Middle frontal gyrus (tissue), 1 donor: ENCODE results near the gene GAPVD1.
A peak's percentile ranks its signal among the peaks of the same experiment; 100 is the strongest.
"Not testable (repeated sequence)": the region's sequence is repeated elsewhere in the genome, so short reads cannot be mapped to it uniquely, and the experiment has no call there.

ENCODE experiments used
- DNase-seq: peaks from one replicate; pipeline ENCODE4 v3.0.0-alpha.2; 2015; ENCODE audit warnings: low spot score; ENCODE audit errors: extremely low spot score

GAPVD1 gene

DNA sequence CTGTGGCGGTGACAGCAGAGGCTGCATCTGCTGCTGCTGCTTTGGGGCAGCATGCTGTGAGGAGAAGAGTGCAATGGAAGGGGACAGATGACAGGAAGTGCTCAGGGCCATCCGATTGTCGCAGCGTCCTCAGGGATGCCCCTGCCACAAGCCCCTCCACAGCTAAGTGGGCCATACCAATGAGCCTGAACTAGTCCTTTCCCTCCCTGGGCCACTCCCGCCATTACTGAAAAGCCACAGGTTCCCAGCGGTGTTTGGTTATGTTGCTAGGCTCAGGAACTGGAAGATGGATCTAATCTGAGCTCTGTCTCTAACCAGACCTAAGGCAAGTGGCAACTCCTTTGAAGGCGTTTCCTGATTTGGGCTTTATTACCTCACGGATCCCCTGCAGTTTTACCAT lies 109.2 kb downstream of the GAPVD1 start:
- no peak for DNase-seq

DNA sequence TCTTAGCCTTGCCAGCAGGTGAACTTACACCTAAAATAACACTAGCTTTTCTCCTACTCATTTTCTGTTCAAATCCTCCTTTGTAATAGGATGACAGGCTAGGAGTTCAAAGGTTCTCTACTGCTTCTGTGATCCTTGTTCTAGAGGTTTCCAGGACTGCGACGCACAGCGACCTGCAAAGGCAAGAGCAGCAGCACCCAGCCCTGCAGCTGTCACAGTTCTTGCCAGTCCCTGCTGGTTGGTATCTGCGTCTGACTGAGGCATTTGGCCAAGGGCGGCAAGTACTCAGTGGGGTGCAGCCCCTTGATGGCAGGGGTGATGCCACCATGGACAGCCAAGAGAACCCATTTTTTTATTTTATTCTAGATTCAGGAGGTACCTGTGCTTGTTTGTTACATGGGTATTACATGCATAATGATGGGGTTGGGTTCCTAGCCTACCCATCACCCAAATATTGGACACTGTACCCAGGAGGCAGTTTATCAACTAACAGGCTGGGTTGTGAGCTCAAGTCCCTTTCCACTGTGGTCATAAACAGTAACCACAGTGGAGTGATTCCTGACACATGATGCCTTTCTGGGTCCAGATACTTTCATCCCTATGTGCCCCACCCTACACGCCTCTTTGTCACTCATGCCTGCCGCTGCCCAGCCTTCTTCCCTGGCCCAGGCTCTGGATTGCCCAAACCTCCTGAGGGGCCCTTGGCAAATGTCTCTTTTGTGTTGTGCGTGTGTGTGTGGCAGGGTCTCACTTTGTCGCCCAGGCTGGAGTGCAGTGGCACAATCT lies 111.0 kb downstream of the GAPVD1 start:
- no peak for DNase-seq

DNA sequence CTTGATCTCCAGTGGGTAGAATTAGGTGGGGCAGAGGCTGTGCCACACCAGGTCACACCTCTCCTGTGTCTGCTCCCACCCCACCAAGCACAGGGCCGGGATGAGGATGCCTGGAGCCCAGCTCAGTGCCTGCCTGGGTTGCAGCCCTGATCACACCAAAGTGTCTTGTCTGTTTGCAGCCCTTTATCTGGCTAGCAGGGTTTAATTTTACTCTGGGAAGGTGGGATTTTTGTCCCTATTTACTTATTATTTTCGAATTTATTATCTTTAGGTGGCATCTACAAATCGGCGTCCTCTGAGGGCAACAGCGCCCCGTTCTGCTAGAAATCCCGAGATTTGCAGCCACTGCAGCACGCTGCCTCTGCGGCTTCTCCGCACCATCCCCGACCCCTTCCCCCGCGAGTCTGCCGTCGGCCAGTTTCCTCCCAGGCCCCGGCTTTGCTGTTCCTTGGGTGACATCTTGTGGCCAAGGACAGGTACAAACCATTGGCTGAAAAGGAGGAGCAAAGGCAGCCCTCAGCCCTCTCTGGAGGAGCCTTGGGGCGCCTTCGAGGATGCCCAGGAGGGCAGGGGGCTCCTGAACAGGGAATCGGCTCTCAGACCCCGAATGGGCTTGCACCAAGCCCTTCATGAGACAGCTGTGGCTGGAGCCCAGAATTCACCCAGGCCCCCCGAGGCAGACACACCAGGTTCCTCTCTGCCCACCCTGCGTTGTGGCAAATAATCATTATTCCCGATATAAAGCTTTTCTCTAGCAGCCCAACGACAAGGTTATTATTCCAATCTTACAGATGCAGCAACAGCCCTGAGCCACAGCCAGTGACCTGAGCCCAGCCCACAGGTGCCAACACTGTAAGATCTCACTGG lies 113.0 kb downstream of the GAPVD1 start:
- DNase-seq, result peak; percentile 45

DNA sequence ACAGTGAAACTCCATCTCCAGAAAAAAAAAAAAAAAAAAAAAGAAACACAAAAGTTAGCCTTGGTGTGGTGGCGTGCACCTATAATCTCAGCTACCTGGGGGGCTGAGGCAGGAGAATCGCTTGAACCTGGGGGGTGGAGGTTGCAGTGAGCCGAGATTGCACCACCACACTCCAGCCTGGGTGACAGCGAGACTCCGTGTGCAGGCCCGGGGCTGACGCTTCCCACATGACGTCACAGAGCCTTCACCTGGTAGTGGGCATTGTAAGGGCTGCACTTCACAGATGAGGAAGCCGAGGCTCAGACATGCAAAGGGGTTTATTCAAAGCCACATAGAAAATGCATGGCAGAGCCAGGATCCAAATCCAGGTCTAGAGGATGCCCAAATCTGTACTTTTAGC lies 114.2 kb downstream of the GAPVD1 start:
- DNase-seq, result no peak

DNA sequence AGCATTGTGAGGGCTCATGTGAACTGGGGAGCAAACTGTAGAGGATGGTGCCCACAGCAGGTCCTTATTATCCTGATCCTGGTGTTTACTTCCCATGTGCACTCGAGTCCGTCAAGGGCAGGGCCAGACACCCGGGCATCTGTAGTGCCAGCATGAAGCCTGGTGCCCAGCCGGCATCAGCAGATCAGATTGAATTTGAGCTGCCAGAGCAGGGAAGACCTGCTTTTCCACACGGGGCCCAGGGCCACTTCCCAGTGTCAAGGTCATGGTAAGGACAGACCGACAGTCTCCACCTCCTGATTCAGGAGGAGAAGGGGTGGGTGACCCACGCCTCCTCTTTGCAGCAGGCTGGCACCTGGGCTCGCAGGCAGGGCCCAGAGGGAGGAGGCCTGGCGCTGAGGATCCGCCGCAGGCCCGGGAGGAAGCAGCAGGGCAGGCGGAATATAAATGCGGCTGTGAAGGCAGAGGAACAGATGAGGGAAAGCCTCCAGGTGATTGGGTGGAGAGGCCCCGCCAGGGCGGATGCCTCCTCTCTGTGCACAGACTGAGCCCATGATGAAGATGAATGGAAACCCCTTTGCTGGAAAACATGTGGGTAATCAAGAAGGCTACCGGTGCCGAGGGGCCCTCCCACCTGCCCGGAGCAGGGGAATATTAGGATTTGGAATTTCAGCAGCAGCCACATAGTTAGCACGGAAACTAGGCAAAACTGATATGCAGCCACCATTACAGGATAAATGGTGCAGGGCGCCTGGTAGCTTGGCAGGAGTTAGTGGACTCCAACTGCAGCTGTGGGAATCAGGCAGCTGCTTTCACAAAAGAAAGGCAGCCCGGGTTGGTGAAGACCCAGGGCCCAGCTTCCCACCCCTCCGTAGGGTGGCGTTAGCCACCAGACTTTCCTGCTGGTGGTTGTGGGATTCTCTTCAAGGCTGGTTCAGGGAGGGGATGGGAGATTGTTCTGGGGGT lies 114.9 kb downstream of the GAPVD1 start:
- no peak for DNase-seq

DNA sequence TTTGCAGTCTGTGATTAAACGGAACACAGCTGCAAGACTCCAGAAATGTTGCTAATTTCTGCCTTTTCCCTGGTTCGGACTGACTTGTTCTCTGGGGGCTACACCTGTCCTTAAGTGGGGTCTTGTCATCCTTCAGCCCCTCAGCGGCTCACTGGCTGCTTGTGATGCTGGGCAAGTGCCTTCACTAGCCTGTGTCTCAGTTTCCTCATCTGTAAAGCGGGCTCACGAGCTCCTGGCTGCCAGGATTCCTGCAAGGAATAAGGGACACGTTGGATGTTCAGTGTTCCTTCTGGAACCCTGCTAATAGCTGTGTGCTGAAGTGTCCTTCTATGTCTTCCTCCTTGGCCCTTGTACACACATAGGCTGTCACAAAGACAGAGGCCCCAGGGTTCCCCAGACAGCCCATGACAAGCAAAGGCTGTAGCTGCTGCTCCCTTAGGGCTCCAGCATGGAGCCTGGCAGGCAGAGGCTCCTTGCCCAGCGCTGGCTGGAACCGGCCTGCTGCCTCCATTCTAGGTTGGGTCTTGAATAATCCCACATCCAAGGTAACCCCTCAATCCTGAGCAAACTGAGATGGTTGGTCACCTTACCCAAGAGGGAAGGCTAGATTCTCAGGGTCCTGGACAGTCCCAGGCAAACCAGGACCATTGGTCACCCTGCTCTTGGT lies 116.1 kb downstream of the GAPVD1 start:
- no peak for DNase-seq

DNA sequence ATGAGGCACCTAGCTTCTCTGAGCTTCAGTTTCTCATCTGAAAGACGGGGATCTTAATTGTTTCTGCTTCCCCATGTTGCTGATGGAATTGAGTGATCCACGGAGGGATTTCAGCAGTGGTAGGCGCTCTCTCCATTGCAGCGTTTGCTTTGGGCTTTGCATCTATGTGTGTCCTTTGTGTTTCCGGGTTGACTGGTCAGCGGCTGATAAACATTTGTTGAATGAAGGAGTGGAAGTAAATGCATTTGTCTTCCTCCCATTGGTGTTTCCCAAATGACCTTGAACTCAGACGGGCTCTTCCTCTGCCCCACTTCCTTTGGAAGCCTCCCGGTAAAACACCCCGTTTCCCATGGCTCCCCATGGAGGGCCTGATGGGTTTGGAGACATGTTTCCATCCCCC lies 117.2 kb downstream of the GAPVD1 start:
- DNase-seq, result no peak

DNA sequence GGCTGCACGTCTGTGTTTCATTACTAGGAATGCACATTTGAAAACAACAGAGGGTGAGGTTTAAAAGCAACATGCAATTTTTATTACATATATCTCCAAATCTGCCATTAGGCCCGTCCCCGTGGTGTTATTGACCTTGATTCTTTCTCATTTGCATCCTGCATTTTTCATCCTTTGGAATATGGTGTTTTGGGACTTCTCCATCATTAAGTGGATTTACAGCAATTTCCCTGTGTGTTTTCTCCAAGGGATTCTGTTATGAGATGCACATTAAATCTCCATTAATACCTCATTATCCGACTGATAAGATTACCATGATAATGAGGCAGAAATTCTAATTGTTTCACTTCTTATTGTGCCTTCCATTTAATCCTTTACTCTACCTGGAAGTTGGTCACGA lies 117.6 kb downstream of the GAPVD1 start:
- no peak for DNase-seq

DNA sequence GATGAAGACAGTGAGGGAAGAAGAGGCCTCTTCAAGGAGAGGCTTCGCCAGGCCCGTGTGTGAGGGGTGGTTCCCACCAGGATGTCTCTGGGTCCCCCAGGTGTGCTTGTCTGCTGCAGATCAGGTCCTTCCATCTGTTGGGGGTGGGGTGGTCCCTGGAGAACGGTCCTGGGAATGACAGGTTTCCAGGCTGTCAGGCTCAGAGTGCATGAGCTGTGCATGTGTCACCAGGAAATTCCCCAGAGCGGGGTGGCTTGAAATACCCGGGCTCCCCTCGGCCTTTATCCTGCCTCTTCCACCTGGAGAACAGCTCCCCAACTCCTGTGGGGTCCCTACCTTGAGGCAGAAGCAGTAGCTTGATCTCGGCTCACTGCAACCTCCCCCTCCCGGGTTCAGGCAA lies 118.8 kb downstream of the GAPVD1 start:
- no peak for DNase-seq

DNA sequence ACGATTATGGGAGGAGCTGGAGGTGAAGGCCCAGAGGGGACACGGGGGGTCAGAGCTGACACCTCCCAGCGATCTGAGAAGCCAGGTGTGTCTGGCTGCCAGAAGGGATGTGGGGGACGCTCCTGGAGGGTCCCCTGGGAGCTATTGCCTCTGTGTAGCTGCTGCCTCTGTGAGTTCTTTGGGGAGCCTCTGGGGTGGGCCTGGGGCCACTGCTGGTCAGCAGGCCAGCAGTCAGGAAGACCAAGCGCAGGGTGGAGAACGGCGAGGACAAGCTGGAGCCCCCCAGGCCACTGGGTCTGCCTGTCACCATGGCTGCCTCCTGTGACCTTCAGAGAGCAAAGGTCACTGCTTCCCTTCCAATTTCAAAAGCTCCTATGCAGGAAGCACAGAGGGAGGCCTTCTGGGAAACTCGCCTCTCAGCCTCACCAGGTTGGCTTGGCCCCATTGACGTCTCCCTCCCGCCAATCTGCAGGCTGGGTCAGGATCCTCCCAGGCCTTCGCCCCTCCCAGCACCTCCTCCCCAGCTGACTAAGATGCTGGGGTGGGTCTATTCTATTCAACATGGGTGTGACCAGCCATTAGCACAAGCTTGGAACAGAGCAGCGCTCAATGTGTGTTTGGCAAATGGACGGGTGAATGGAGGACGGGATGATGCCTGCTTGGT lies 126.4 kb downstream of the GAPVD1 start:
- no peak for DNase-seq

DNA sequence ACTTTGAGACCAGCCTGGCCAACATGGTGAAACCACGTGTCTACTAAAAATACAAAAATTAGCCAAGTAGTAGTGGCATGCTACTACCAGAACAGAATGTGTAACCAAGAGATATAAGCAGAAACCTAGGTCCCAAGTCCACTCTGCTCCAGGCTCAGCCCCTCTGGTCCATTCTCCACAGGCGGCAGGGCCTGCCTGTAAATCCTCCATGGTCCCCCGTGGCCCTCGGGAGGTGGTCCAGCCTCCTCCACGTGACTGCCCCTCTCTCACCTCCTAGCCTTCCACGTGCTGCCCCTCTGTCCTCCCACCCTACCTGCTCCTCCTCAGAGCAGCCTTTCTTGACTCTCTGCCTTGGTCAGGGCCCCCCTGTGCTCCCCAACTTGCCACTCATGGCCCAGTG lies 127.4 kb downstream of the GAPVD1 start:
- no peak for DNase-seq

DNA sequence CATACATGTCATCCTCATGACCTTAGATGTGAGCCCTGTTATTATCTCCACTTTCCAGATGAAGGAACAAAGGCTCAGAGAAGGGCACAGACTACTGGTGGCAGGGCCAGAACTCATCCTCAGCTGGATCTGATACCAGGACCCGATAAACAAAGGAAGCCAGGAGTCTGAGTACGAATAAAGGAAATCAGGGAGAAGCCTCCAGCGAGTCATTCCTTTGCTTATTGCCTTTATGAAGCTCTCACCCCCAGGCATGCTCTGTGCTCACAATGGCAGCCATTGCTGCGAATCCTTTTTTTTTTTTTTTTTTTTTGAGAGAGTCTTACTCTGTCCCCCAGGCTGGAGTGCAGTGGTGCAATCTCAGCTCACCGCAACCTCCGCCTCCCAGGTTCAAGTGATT lies 130.1 kb downstream of the GAPVD1 start:
- DNase-seq, result no peak

DNA sequence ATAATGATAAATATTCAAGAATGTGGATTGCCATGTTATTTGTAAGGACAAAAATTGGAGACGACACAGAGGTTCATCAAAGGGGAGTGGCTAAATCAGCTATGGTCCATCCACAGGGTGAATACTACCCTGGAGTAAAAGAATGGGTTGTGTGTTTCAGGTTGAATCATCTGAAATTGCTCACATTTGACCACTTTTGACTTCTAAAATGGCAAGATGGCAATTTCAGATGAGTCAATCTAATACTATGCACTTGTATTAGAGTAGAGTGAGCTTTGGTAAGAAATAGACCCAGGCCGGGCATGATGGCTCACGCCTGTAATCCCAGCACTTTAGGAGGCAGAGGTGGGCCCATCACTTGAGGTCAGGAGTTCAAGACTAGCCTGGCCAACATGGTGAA lies 131.8 kb downstream of the GAPVD1 start:
- DNase-seq, result no peak

DNA sequence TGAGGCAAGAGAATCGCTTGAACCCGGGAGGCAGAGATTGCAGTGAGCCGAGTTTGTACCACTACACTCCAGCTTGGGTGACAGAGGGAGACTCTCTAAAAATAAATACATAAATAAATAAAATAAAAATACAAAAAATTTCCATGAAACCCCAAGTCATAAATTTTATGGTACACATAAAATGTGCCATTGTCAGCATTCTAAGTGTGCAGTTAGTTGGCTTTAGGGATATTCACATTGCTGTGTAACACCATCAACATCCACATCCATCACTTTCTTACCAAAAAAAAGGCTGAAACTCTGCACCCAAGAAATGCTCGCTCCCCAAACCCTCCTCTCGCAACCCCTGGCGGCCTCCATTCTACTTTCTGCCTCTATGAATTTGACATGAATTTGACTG lies 135.2 kb downstream of the GAPVD1 start:
- no peak for DNase-seq

DNA sequence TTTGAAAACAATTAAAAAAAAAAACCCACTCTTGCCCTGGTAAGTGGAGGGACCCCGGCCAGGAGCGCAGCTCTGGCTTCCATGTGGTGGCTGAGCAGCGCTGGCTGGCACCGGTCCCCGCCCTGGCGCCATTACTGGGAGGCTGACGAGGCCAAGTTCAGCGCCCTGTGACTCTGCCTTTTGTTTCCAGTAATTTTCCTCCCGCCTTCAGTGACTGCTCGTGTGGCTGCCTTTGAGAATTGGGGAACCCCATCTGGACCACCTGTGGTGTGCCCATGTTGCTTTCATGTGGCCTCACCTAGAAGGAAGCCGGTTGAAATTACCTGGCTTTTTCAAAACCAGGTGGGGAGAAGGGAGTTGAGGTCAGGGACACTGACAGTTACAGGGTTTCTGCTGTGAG lies 136.1 kb downstream of the GAPVD1 start:
- DNase-seq, result no peak

DNA sequence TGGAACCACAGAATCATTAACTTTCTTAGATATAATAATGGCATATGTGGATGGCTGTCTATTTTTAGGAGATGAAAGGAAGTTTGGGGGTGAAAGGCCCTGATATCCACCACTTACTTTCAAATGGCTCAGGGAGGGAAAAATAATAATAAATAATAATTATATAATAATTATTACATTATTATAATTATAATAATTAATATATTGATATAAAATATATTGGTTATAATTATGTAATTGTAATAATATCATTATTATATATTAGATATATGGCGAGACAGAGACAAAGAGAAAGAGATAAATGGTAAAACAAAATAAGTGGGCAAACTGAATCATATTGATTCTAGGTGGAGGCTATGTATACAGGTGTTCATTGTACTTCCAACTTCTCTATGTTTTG lies 136.6 kb downstream of the GAPVD1 start:
- DNase-seq, result no peak

DNA sequence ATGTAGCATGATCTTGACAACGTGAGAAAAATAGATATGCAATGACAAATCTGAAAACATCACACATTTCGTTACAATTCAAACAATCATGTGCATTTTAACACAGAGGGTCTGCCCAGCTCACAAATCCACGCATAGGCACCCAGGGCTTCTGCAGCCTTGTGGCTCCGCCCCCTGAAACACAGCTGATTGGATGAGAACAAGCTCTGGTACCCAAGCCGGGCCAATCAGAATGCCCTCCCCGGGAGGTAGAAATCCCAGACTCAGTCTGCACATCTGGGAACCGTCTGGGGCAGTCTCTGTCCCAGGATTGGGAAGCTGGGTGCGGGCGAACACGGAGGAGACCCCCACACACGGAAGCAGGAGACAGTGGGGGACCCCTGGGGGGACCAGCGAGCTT lies 137.5 kb downstream of the GAPVD1 start:
- DNase-seq, result no peak

DNA sequence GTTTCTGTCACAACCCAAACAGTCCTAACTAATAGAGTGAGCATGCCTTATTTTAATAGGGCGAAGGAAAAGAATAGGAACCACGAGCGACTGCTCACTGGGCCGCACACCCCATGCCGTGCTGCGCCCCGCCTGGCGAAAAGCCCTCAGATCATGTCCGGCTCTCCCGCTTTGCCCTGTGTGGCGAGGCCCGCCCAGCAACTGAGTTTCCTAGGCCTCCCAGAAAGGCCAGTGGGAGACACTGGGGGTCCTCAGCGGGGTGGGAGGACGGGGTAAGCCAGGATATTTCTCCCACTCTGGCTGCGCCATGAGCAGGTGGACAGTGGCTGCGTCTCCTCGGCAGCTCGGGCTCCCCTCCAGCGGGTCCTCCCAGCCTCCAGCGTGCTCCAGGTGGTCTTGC lies 138.0 kb downstream of the GAPVD1 start:
- no peak for DNase-seq

DNA sequence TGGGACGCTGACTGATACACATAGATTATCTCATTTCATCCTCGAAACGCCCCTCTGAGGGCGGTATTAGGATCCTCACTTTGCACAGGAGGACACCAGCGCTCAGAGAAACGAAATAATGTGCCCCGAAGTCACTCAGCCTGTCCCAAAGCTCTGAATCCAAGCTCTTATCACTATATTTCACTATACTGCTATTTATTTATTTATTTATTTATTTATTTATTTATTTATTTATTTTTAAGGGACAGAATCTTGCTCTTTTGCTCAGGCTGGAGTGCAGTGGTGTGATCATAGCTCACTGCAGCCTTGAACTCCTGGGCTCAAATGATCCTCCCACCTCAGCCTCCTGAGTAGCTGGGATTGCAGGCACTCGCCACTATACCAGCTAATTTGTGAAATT lies 138.6 kb downstream of the GAPVD1 start:
- not testable (repeated sequence) for DNase-seq
